Liver (tissue), 9 donors: Measurements from ENCODE around the gene SNX14. TPM values are rescaled to one million over a fixed set of nuclear protein-coding genes. Genes with fewer than 3 reads are reported as not detected.

Experiments used
- DNase-seq: peaks from one replicate; pipeline ENCODE4 v3.0.0-alpha.2; 2017; ENCODE audit warnings: low spot score
- H3K27ac ChIP-seq, 2 donors: one replicate each; pipeline ENCODE4 v1.7.0; 2013; ENCODE audit warnings: inconsistent platforms in 2 of 2, low read length in 2 of 2, control low read depth in 1 of 2, low read depth in 1 of 2, mild to moderate bottlenecking in 1 of 2
- H3K27me3 ChIP-seq, 4 donors: one replicate each; pipeline versions ENCODE4 v1.6.1 to v1.7.0; 2013; ENCODE audit warnings: low read length in 3 of 4, inconsistent platforms in 1 of 4, mild to moderate bottlenecking in 1 of 4, moderate library complexity in 1 of 4; ENCODE audit not compliant: control insufficient read depth in 4 of 4, insufficient read depth in 4 of 4
- H3K36me3 ChIP-seq, 4 donors: one replicate each; pipeline versions ENCODE4 v1.6.1 to v1.7.0; 2013; ENCODE audit warnings: low read length in 3 of 4, mild to moderate bottlenecking in 3 of 4, low read depth in 1 of 4, moderate library complexity in 1 of 4; ENCODE audit not compliant: control insufficient read depth in 4 of 4, insufficient read depth in 3 of 4
- H3K4me1 ChIP-seq, 4 donors: one replicate each; pipeline versions ENCODE4 v1.6.1 to v1.7.0; 2013; ENCODE audit warnings: low read length in 3 of 4, mild to moderate bottlenecking in 3 of 4, moderate library complexity in 1 of 4; ENCODE audit not compliant: control insufficient read depth in 4 of 4, insufficient read depth in 4 of 4
- H3K4me3 ChIP-seq, 3 donors: one replicate each; pipeline versions ENCODE4 v1.6.1 to v1.7.0; 2013; ENCODE audit warnings: low read length in 3 of 3, control low read depth in 1 of 3, low read depth in 1 of 3, mild to moderate bottlenecking in 1 of 3
- H3K9ac ChIP-seq, 2 donors: one replicate each; pipeline ENCODE4 v1.7.0; 2013; ENCODE audit warnings: low read length in 2 of 2, mild to moderate bottlenecking in 2 of 2, moderate library complexity in 2 of 2, control low read depth in 1 of 2, low read depth in 1 of 2
- H3K9me3 ChIP-seq, 4 donors: one replicate each; pipeline versions ENCODE4 v1.6.1 to v1.7.0; 2013; ENCODE audit warnings: low read length in 3 of 4; ENCODE audit not compliant: control insufficient read depth in 4 of 4
- ATF3 ChIP-seq: IDR thresholded peaks from 2 replicates; pipeline ENCODE4 v1.6.1; 2016; ENCODE audit warnings: antibody characterized with exemption
- CTCF ChIP-seq: fragments of 150-350 bp; IDR thresholded peaks from 2 replicates; pipeline ENCODE4 v1.5.1; 2017; ENCODE audit warnings: improper control_type of control experiment, low read depth, low read length; ENCODE audit not compliant: missing input control
- EGR1 ChIP-seq, 2 donors: IDR thresholded peaks; 2 replicates each; pipeline ENCODE4 v1.6.1; 2016 to 2018; ENCODE audit warnings: antibody characterized with exemption in 2 of 2, low read depth in 2 of 2
- FOXA1 ChIP-seq: IDR thresholded peaks from 2 replicates; pipeline ENCODE4 v1.6.1; 2016; ENCODE audit warnings: antibody characterized with exemption
- FOXA2 ChIP-seq: IDR thresholded peaks from 2 replicates; pipeline ENCODE4 v1.6.1; 2016; ENCODE audit warnings: antibody characterized with exemption
- GABPA ChIP-seq, 2 donors: IDR thresholded peaks in 1 of 2; conservative IDR thresholded peaks in 1 of 2; 2 replicates each; pipeline ENCODE4 v1.6.1; 2016; ENCODE audit warnings: antibody characterized with exemption in 2 of 2, mild to moderate bottlenecking in 1 of 2, moderate library complexity in 1 of 2
- HNF4A ChIP-seq, 2 donors: conservative IDR thresholded peaks; 2 replicates each; pipeline ENCODE4 v1.6.1; 2016; ENCODE audit warnings: antibody characterized with exemption in 2 of 2, mild to moderate bottlenecking in 2 of 2
- HNF4G ChIP-seq: IDR thresholded peaks from 2 replicates; pipeline ENCODE4 v1.6.1; 2016; ENCODE audit warnings: antibody characterized with exemption
- JUND ChIP-seq, 2 donors: IDR thresholded peaks; 2 replicates each; pipeline ENCODE4 v1.6.1; 2016; ENCODE audit warnings: antibody characterized with exemption in 2 of 2
- MAX ChIP-seq: IDR thresholded peaks from 2 replicates; pipeline ENCODE4 v1.6.1; 2016; ENCODE audit warnings: antibody characterized with exemption
- NR2F2 ChIP-seq: IDR thresholded peaks from 2 replicates; pipeline ENCODE4 v1.6.1; 2016; ENCODE audit warnings: antibody characterized with exemption
- RAD21 ChIP-seq, 2 donors: IDR thresholded peaks; 2 replicates each; pipeline ENCODE4 v1.6.1; 2016; ENCODE audit warnings: antibody characterized with exemption in 2 of 2, mild to moderate bottlenecking in 2 of 2
- REST ChIP-seq: IDR thresholded peaks from 2 replicates; pipeline ENCODE4 v1.6.1; 2016; ENCODE audit warnings: antibody characterized with exemption, mild to moderate bottlenecking
- RXRA ChIP-seq, 2 donors: IDR thresholded peaks; 2 replicates each; pipeline ENCODE4 v1.6.1; 2017 to 2018; ENCODE audit warnings: antibody characterized with exemption in 2 of 2, mild to moderate bottlenecking in 1 of 2
- SP1 ChIP-seq: IDR thresholded peaks from 2 replicates; pipeline ENCODE4 v1.6.1; 2018; ENCODE audit warnings: antibody characterized with exemption, mild to moderate bottlenecking
- TAF1 ChIP-seq: conservative IDR thresholded peaks from 2 replicates; pipeline ENCODE4 v1.6.1; 2016; ENCODE audit warnings: antibody characterized with exemption, mild to moderate bottlenecking
- YY1 ChIP-seq: IDR thresholded peaks from 2 replicates; pipeline ENCODE4 v1.6.1; 2016; ENCODE audit warnings: antibody characterized with exemption, mild to moderate bottlenecking
- ZBTB33 ChIP-seq: IDR thresholded peaks from 2 replicates; pipeline ENCODE4 v1.6.1; 2016; ENCODE audit warnings: antibody characterized with exemption
- WGBS: extraction: QIAGEN DNeasy Blood & Tissue Kit; methylation state at CpG from one replicate; pipeline ENCODE4 v1.1.7; 2013; 5-methylcytosine and 5-hydroxymethylcytosine counted together
- polyA plus RNA-seq, 2 donors: library from polyadenylated mRNA; stranded (reverse) in 1 of 2; unstranded in 1 of 2; fragments of 200-250 nt in 1 of 2; fragments of >200 nt in 1 of 2; fragmentation: Nextera tagmentation in 1 of 2; extraction: Ambion mirVana in 1 of 2; gene quantifications; one replicate each; pipeline versions ENCODE4 v1.2.1 to v1.2.3, GENCODE V29; 2013 to 2015
- total RNA-seq, 2 donors: library from RNA; depleted of rRNA; stranded (reverse); fragments of >200 nt; gene quantifications; one replicate each; pipeline ENCODE4 v1.2.3, GENCODE V29; 2014
- donor health status: healthy.
- donor health status: healthy.
- donor health status: healthy.
- donor health status: healthy.
- donor health status: healthy.

SNX14 gene
- total and polyA plus RNA-seq, 4 donors = 30.5 to 79.1 (median 52.7) TPM

- WGBS = 91% methylated on average over 1 of the region's 1 CpG
- Histone ChIP-seq H3K36me3 (peaks cover 0 to 35% (median 17%) of the 10 kb centered on the region in 4 donors), H3K9me3 (no peaks in the 10 kb centered on the region), H3K27ac (no peak overlapping the region), H3K4me3 (no peak overlapping the region), H3K4me1 (no peaks in the 10 kb centered on the region), H3K9ac (no peak overlapping the region), H3K27me3 (no peaks in the 10 kb centered on the region)
- no peak for DNase-seq
- TF ChIP-seq FOXA1 (no peak), MAX (no peak), TAF1 (no peak), EGR1 (IDR thresholded peaks at IDR 0.05; ENCODE audit: low read depth in 2 of 2) (no peak), REST (no peak), GABPA (IDR thresholded peaks at IDR 0.05 in 1 of 2, conservative IDR thresholded peaks at IDR 0.05 in 1 of 2) (no peak), FOXA2 (no peak), HNF4G (no peak), HNF4A (conservative IDR thresholded peaks at IDR 0.05) (no peak), JUND (IDR thresholded peaks at IDR 0.05) (no peak), NR2F2 (no peak)
Observed at GRCh38 chr6:85472744-85473143, 120.9 kb downstream of the SNX14 start.

- Histone ChIP-seq H3K4me1 (no peaks in the 10 kb centered on the region), H3K9me3 (no peaks in the 10 kb centered on the region), H3K27me3 (no peaks in the 10 kb centered on the region), H3K9ac (no peak overlapping the region), H3K36me3 (peaks cover 0 to 27% (median 24%) of the 10 kb centered on the region in 4 donors), H3K27ac (no peak overlapping the region), H3K4me3 (no peak overlapping the region)
- no peak for DNase-seq
- WGBS = 80% methylated on average over 2 of the region's 2 CpGs
- no peak for TF ChIP-seq JUND (IDR thresholded peaks at IDR 0.05)
- TF ChIP-seq FOXA1 = no peak
- TF ChIP-seq HNF4G = no peak
- no peak for TF ChIP-seq NR2F2
- no peak for TF ChIP-seq ZBTB33
- TF ChIP-seq TAF1 = no peak
- TF ChIP-seq ATF3 = no peak
- TF ChIP-seq GABPA (IDR thresholded peaks at IDR 0.05 in 1 of 2, conservative IDR thresholded peaks at IDR 0.05 in 1 of 2) = no peak
- TF ChIP-seq FOXA2 = no peak
- no peak for TF ChIP-seq MAX
- TF ChIP-seq CTCF = no peak
- TF ChIP-seq REST = no peak
- no peak for TF ChIP-seq RXRA (IDR thresholded peaks at IDR 0.05)
- no peak for TF ChIP-seq HNF4A (conservative IDR thresholded peaks at IDR 0.05)
- TF ChIP-seq YY1 = no peak
- TF ChIP-seq SP1 = no peak
- no peak for TF ChIP-seq EGR1 (IDR thresholded peaks at IDR 0.05; ENCODE audit: low read depth in 2 of 2)
- no peak for TF ChIP-seq RAD21 (IDR thresholded peaks at IDR 0.05)
Observed at GRCh38 chr6:85470023-85470410, 123.6 kb downstream of the SNX14 start.
